Activated CD4-positive, alpha-beta T cell treated with anti-CD3 and anti-CD28 coated beads, Interleukin-2, amount 50 U/mL, for 48 hours (primary cell): ENCODE data around the gene TMEM187.

Experiments used
- DNase-seq, 2 experiments: peaks; one replicate each; pipeline ENCODE4 v3.0.0-alpha.2; 2020

The TMEM187 gene

DNA sequence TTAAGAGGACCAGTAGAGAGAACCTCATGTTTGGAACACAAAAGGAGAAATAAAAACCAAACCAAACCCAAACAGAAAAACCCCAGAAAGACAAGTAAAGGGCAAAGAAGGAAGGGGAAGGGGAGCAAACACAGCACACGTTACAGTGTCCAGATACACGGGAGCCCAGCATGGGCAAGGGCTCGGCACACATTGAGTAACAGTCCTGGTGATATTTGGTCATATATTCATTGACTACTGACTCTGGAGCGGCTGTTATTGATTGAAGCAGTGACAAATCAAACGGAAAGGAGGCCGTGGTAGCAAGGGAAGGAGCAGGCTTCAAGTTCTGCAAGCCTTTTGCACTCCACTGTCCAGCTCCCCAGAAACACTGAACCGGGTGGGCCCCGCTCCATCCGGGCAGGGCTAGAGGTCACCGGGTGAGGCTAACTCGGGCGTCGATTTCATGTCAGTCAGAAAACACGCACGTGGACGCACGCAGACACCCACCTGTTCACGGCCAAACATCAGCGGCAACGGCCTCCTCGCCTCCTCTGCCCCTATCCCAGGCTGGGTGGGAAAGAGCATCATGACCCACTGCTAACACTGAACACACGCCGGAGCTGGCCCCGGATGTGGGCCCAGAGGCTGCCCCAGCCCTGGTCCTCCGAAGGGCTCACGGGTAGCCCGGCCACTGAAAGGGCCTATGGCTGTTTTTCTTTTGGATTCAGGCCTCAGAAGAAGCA is 50.9 kb downstream of the TMEM187 start:
- no peak for DNase-seq

DNA sequence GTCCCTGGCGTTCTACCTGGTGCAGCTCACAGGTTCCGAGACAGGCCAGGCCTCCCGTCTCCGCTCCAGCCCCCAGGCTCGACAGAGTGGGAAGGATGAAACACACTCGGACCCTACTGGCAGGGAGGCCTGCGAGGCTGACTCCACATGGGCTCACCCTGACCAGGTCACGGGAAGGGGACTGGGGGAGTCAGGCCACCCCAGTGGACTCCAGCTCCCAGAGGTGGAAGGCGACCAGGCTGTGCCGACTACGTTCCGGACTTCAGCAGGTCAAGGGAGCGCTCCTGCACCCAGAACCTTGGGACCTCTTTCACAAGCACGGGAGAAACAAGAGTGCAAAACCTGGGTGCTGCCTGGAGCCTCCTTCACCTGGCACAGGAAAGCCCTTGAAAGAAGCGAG is 51.7 kb downstream of the TMEM187 start:
- DNase-seq: no peak

DNA sequence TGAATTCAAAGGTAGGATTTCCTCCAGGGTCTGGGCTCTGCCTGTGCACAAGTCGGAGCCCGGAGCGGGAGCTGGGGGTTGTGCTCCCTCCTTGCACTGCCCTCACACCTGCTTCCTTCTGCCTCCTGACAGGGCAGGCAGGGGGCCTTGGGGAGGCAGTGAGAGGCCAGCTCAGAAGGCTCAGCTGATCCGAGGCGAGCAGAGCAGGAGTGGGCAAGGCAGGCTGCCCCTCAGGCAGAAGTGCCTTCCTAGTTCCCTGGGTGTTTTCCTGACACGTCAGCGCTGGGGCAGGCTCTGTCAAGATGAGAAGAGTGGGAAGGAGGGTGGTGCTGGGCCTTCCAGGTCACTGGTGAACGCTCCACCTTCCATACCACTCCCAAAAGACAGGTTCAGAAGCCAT is 52.7 kb downstream of the TMEM187 start:
- DNase-seq: no peak

DNA sequence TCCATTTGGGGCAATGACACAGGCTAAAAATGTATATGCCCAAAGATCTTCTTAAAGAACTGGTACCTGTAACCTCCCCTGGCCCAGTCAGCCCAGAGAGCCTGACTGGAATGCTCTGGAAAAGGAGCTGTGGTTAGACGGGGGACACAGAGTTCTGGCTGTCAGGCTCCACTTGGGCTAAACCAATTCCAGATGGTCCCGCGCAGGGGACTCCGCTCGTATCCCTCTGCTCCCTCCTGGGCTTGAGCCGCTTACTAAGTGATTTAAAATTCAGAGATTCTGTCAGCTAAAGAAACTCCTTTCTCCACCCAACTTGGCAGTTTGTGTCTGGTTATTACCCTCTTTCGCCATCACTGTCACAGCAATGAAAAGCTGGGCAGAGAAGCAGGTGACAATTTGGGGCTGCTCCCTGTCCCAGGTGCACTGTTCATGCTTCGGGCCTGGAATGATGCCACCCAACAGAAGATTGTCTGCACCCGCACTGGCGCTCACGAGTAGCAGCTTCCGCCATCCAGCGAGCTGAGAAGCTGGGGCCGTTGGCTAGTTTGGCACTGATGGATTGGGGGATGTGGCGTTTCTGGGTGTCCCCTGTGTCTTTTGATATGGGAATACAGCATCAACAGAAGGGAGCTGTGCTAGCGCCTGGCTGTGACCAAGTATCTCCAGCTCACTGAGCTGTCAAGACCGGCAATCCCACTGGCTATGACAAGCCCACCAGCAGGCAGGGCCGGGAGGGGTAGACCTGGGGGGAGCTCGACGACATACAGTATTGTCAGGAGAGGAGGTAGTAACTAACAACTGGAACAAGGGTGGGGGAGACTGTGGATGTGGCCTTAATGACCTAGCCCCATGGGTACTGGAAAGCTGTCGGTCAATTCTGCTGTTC is 53.8 kb downstream of the TMEM187 start:
- DNase-seq: no peak

DNA sequence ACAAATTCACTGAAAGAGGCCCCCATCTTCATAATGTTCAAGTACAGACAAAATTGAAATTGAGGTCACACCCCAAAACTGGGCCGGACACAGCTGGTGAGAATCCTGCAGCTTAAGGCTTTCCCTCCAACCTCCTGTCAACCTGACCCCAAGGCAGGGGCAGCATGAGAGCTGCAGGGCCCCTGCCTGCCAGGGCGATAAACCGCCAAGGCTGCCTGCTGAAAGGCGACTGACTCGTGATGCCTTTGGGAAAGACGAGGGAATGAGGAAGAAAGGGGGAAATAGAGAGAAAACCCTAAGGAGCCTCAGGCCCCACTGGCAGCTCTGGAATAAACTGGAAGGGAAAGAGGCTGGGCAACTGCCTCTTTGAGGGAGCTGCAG is 54.5 kb downstream of the TMEM187 start:
- DNase-seq: no peak

DNA sequence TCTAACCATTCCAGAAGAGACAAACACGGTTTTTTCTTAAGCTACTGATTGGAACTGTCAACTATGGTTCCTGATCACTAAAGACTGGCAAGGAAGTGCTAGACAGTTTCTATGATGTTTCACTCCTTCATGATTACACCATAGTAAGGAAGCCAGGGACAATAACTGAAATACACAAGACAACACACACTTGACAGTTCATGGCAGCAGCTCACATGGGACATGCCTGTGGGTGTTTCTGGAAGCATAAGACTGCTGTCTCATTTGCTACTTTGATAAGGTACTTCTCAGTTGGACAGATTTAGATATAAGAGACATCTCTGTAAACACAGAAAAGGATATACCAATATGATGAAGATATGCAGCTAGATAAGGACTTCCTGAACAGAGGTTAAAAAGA is 55.4 kb downstream of the TMEM187 start:
- no peak for DNase-seq

DNA sequence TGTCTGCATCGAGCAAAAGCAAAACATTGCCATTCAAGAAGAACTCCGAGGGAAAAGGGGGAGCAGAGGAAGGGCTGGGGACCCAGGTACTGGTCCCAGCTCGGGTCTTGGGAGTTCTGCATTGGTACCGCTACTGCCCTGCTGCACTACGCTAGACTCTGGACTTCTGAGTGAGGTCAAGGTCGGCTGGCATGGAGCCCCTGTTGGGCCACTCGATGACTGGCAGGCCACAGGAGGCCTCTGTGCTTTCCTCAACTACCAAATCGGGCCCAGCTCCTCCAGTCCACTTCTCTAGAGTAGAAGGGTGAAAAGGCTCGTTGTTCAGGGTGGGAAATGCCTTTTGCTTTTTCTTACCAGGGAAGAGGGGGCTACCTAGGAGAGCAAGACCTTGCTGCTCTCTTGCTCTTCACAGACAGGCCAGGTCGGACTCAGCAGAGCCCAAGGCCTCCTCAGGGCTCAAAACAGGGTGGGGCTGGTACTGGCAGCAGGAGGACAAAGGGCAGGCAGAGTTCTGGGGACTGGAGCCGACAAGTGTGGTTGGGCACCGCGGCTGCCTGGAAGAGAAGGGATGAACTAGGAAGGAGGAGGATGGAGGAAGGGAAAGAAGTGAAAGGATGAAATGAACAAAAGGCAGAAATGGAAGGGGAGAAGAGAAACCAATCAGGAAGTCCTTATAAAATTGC is 56.1 kb downstream of the TMEM187 start:
- no peak for DNase-seq

DNA sequence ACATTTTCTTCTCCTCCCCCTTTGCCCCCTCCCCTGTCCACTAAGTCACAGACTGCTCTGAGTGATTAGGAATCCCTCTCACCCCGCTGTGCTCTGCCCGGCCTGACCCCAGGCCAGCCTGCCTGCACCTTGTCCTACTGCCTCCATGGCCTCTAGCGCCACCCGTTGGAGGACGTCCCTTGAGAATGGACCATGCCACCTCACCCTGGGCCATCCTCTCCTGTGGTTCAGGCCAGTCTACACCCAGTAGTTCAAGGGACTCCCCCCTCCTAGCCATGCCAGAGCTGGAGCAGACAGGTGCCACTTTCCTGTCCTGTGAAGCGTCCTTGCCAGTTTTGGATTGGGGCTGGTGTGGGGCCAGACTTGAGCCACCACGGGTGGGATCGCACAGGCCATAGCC is 56.9 kb downstream of the TMEM187 start:
- no peak for DNase-seq

DNA sequence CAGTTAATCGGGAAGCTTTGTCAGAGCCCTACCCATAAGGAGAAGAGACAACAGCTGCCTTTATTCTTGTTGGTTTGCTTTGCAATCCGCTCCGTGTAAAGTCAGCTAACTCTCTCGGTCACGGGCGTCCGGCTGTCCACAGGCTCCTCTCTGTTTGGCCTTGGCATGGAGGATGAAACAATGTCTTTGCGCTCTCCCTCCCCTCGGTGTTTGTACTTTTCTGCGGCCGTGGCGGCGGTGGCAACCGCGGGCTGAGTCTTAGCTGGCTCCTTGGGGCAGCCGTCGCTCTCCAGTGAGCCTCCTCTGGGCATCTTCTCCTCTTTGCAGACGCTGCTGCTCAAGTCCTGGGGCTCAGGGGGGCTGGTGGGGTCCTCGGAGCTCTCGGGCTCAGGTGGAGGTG is 57.7 kb downstream of the TMEM187 start:
- no peak for DNase-seq

DNA sequence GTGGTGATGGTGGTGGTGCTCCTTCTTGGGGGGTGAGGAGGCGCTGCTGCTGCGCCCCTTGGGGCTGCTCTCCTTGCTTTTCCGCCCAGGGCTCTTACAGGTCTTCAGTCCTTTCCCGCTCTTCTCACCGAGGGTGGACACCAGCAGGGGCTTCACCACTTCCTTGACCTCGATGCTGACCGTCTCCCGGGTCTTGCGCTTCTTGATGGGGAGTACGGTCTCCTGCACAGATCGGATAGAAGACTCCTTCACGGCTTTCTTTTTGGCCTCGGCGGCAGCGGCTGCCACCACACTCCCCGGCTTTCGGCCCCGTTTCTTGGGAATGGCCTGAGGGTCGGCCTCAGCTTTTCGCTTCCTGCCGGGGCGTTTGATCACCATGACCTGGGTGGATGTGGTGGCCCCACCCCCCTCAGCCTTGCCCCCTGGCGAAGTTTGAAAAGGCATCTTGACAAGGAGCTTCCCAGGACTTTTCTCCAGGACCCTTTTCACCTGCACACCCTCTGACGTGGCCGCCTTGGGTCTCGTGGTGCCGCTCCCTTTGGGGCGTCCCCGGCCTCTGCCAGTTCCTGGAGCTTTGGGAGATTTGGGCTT is 58.3 kb downstream of the TMEM187 start:
- DNase-seq: no peak

DNA sequence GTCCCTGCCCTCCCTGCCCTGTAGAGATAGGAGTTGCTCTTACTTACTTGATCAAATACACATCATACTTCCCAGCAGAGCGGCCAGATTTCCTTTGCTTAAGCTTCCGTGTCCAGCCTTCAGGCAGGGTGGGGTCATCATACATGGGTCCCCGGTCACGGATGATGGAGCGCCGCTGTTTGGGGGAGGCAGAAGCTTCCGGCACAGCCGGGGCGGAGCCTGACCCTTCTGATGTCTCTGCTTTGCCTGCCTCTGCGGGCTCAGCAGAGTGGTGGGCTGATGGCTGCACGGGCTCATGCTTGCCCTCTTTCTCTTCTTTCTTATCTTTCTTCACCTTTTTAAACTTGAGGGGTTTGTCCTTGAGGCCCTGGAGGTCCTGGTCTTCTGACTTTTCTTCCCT is 59.6 kb downstream of the TMEM187 start:
- no peak for DNase-seq

DNA sequence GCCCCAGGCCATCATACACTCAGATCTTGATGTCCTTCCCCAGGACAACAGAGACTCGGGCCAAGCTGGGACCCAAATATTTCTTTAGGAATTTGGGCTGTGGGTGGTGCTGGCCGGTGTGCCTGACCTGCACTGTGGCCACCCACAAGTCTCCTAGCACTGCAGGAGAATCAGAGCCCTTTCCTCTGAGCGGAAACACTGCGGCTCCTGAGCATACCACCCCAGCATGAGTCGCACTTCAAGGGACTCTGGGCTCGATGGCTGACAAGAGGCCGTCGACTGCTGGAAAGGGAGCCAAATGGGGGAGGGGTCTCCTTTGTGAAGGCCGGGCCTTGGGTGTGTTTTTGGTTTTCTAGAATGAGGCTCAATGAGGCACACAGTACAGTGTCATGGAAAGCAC is 60.1 kb downstream of the TMEM187 start:
- no peak for DNase-seq
